Chondrocyte (in vitro differentiated cells): ENCODE measurements around the gene PHF21B. TPM values are rescaled to one million over a fixed set of nuclear protein-coding genes. Genes with fewer than 3 reads are reported as not detected.

Experiments
- DNase-seq: peaks from one replicate; pipeline ENCODE4 v3.0.0; 2021; ENCODE audit warnings: mixed read lengths, low spot score
- H3K27ac Mint-ChIP-seq: one replicate; pipeline ENCODE4 v1.8.0; 2021; ENCODE audit warnings: mild to moderate bottlenecking, moderate library complexity, mixed read lengths; ENCODE audit not compliant: unreplicated experiment
- H3K27me3 Mint-ChIP-seq: 2 replicates; pipeline ENCODE4 v1.8.0; 2021; ENCODE audit warnings: low read depth, mixed read lengths
- H3K36me3 Mint-ChIP-seq: 2 replicates; pipeline ENCODE4 v1.8.0; 2021; ENCODE audit warnings: low read depth, mixed read lengths
- H3K4me1 Mint-ChIP-seq: 2 replicates; pipeline ENCODE4 v1.8.0; 2021; ENCODE audit warnings: low read depth, mild to moderate bottlenecking, mixed read lengths
- H3K4me3 Mint-ChIP-seq: one replicate; pipeline ENCODE4 v1.8.0; 2021; ENCODE audit warnings: mild to moderate bottlenecking, moderate library complexity, mixed read lengths; ENCODE audit not compliant: unreplicated experiment
- H3K9me3 Mint-ChIP-seq: 2 replicates; pipeline ENCODE4 v1.8.0; 2021; ENCODE audit warnings: low read depth, mixed read lengths
- CTCF ChIP-seq: fragments of 200-600 bp; sonication (generic); IDR thresholded peaks from 2 replicates; pipeline ENCODE4 v1.5.0; 2021; ENCODE audit warnings: antibody characterized with exemption, mild to moderate bottlenecking, moderate library complexity
- total RNA-seq: library from RNA; stranded (reverse); gene quantifications from 3 replicates; pipeline ENCODE4 v1.2.1, GENCODE V29; 2021

PHF21B gene
- total RNA-seq, 1 donor from 2014 or later = 0.82 TPM

- Mint-ChIP-seq H3K4me3 (peak overlapping the region; percentile 45), H3K27me3 (peaks cover 22% of the 10 kb centered on the region), H3K9me3 (no peaks in the 10 kb centered on the region), H3K4me1 (peaks cover 17% of the 10 kb centered on the region), H3K36me3 (no peaks in the 10 kb centered on the region), H3K27ac (no peak overlapping the region)
- TF ChIP-seq CTCF = no peak
- no peak for DNase-seq
These were observed 1.6 kb downstream of the PHF21B start for GRCh38 chr22:45008186-45008681.

GRCh38 chr22:45007391-45008185, 2.2 kb downstream of the PHF21B start:
- peaks cover 17% of the 10 kb centered on the region for H3K4me1 Mint-ChIP-seq
- H3K27me3 Mint-ChIP-seq = peaks cover 19% of the 10 kb centered on the region
- H3K4me3 Mint-ChIP-seq = peak overlapping the region; percentile 58
- DNase-seq = no peak
- no peak for TF ChIP-seq CTCF
- no peaks in the 10 kb centered on the region for H3K9me3 Mint-ChIP-seq
- no peaks in the 10 kb centered on the region for H3K36me3 Mint-ChIP-seq
- H3K27ac Mint-ChIP-seq = no peak overlapping the region

GRCh38 chr22:45006964-45007390, 2.8 kb downstream of the PHF21B start:
- no peaks in the 10 kb centered on the region for H3K36me3 Mint-ChIP-seq
- H3K27me3 Mint-ChIP-seq = peaks cover 13% of the 10 kb centered on the region
- no peaks in the 10 kb centered on the region for H3K9me3 Mint-ChIP-seq
- TF ChIP-seq CTCF = no peak
- peak overlapping the region; percentile 58 for H3K4me3 Mint-ChIP-seq
- no peak overlapping the region for H3K27ac Mint-ChIP-seq
- H3K4me1 Mint-ChIP-seq = peaks cover 17% of the 10 kb centered on the region
- DNase-seq = no peak

GRCh38 chr22:45006111-45006963, 3.5 kb downstream of the PHF21B start:
- Mint-ChIP-seq H3K4me1 (peaks cover 17% of the 10 kb centered on the region), H3K27ac (no peak overlapping the region), H3K36me3 (no peaks in the 10 kb centered on the region), H3K27me3 (peaks cover 11% of the 10 kb centered on the region), H3K4me3 (peak overlapping the region; percentile 57), H3K9me3 (no peaks in the 10 kb centered on the region)
- no peak for TF ChIP-seq CTCF
- DNase-seq = no peak

GRCh38 chr22:45001653-45002052, 8.2 kb downstream of the PHF21B start:
- Mint-ChIP-seq H3K9me3 (no peaks in the 10 kb centered on the region), H3K27me3 (peaks cover 13% of the 10 kb centered on the region), H3K27ac (no peak overlapping the region), H3K36me3 (no peaks in the 10 kb centered on the region), H3K4me3 (no peak overlapping the region), H3K4me1 (peaks cover 6% of the 10 kb centered on the region)
- no peak for TF ChIP-seq CTCF
- DNase-seq = no peak
